Measurements from ENCODE around the gene NXPH4. TPM values are rescaled to one million over a fixed set of nuclear protein-coding genes. Genes with fewer than 3 reads are reported as not detected.

The NXPH4 gene
- polyA plus RNA-seq, 1 donor = 2.8 TPM

DNA sequence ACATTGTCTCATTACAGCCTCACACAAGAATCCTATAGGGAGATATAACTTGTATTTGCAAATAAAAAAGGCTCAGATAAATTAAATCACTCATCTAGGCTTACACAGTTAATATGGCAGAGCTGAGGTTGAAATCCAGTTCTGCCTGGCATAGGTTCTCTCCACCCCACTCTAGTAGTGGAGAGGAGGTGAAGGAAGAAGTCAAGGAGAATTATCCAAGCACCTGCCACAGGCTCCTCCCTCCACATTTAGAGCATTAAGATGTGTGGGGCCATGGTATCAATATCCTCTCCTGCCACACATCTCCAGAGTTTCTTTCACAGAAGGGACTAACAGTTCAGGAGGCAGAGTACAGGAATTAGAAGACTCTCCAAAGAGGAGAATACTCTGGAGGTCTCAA, 56.9 kb downstream of the NXPH4 start:
- DNase-seq (ENCODE audit: low read depth) = no peak

Other genes with a start within 250 kb of the NXPH4 start
- gene ZBTB39, start 210.2 kb upstream of the NXPH4 start, polyA plus RNA-seq (ENCODE audit: insufficient read length) = 4.8 TPM
- not detected for gene TAC3, start 200.3 kb upstream of the NXPH4 start, polyA plus RNA-seq (ENCODE audit: insufficient read length)
- 0.23 TPM for gene MYO1A, start 166.7 kb upstream of the NXPH4 start, polyA plus RNA-seq (ENCODE audit: insufficient read length)
- gene NEMP1, start 138.0 kb upstream of the NXPH4 start, polyA plus RNA-seq (ENCODE audit: insufficient read length) = 17.3 TPM
- gene NAB2, start 127.7 kb upstream of the NXPH4 start, polyA plus RNA-seq (ENCODE audit: insufficient read length) = 30.1 TPM
- gene STAT6, start 105.4 kb upstream of the NXPH4 start, polyA plus RNA-seq (ENCODE audit: insufficient read length) = 32.2 TPM
- 95.2 TPM for gene LRP1, start 88.3 kb upstream of the NXPH4 start, polyA plus RNA-seq (ENCODE audit: insufficient read length)
- 0.77 TPM for gene LRP1-AS, start 69.2 kb upstream of the NXPH4 start, polyA plus RNA-seq (ENCODE audit: insufficient read length)
- 64.4 TPM for gene SHMT2, start 12.9 kb downstream of the NXPH4 start, polyA plus RNA-seq (ENCODE audit: insufficient read length)
- gene STAC3, start 34.4 kb downstream of the NXPH4 start, polyA plus RNA-seq (ENCODE audit: insufficient read length) = 488 TPM
- gene R3HDM2, start 214.2 kb downstream of the NXPH4 start, polyA plus RNA-seq (ENCODE audit: insufficient read length) = 50.1 TPM
- gene INHBC, start 218.0 kb downstream of the NXPH4 start, polyA plus RNA-seq (ENCODE audit: insufficient read length) = 0.25 TPM
- gene INHBE, start 238.5 kb downstream of the NXPH4 start, polyA plus RNA-seq (ENCODE audit: insufficient read length) = 3.8 TPM
- 11.2 TPM for gene GLI1, start 243.0 kb downstream of the NXPH4 start, polyA plus RNA-seq (ENCODE audit: insufficient read length)